Keratinocyte (primary cell): ENCODE measurements around the gene HABP4. TPM values are rescaled to one million over a fixed set of nuclear protein-coding genes. Genes with fewer than 3 reads are reported as not detected.

Source experiments
- DNase-seq: peaks from one replicate; pipeline ENCODE4 v3.0.0-alpha.2; 2011; ENCODE audit warnings: low read depth, missing footprints, low spot score
- FAIRE-seq: peaks from 2 replicates; lab custom pipeline; 2011; peaks lifted over from hg19 to GRCh38; lab: Jason Lieb, UNC
- H2AFZ ChIP-seq: 2 replicates; pipeline ENCODE4 v1.6.0; 2012; ENCODE audit warnings: low read length, control low read depth, inconsistent platforms; ENCODE audit not compliant: control insufficient read depth
- H3K27ac ChIP-seq: 2 replicates; pipeline ENCODE4 v1.5.1; 2011; ENCODE audit warnings: low read length; ENCODE audit not compliant: control insufficient read depth, insufficient read depth
- H3K27me3 ChIP-seq: 3 replicates; pipeline ENCODE4 v1.6.0; 2011; ENCODE audit warnings: low read length; ENCODE audit not compliant: control insufficient read depth, insufficient read depth; ENCODE audit errors: extremely low read depth
- H3K36me3 ChIP-seq, 2 experiments: 2 replicates in 1 of 2; 3 replicates in 1 of 2; pipeline ENCODE4 v1.5.1; 2011; ENCODE audit warnings: low read length in 2 of 2, mild to moderate bottlenecking in 1 of 2; ENCODE audit not compliant: control insufficient read depth in 2 of 2, insufficient read depth in 2 of 2; ENCODE audit errors: extremely low read depth in 1 of 2
- H3K4me1 ChIP-seq: 3 replicates; pipeline ENCODE4 v1.5.1; 2011; ENCODE audit warnings: low read length; ENCODE audit not compliant: control insufficient read depth, insufficient read depth; ENCODE audit errors: extremely low read depth
- H3K4me2 ChIP-seq: 3 replicates; pipeline ENCODE4 v1.6.0; 2011; ENCODE audit warnings: low read depth, low read length; ENCODE audit not compliant: control insufficient read depth, insufficient read depth; ENCODE audit errors: extremely low read depth
- H3K4me3 ChIP-seq, 3 experiments: fragments of 200-600 bp in 1 of 3; sonication (generic) in 1 of 3; 2 replicates in 2 of 3; 3 replicates in 1 of 3; pipeline ENCODE4 v1.5.1; 2011 to 2016; ENCODE audit warnings: low read length in 3 of 3, mild to moderate bottlenecking in 3 of 3, control low read depth in 2 of 3, inconsistent platforms in 1 of 3, low read depth in 1 of 3, mixed read lengths in 1 of 3, mixed run types in 1 of 3, moderate library complexity in 1 of 3; ENCODE audit not compliant: control insufficient read depth in 2 of 3, insufficient read depth in 2 of 3; ENCODE audit errors: extremely low read depth in 1 of 3
- H3K79me2 ChIP-seq: 2 replicates; pipeline ENCODE4 v1.6.0; 2012; ENCODE audit warnings: low read length; ENCODE audit not compliant: control insufficient read depth, insufficient read depth
- H3K9ac ChIP-seq: 3 replicates; pipeline ENCODE4 v1.6.0; 2011; ENCODE audit warnings: low read length; ENCODE audit not compliant: control insufficient read depth, insufficient read depth; ENCODE audit errors: extremely low read depth
- H3K9me1 ChIP-seq: 3 replicates; pipeline ENCODE4 v1.6.0; 2011; ENCODE audit warnings: low read length; ENCODE audit not compliant: control insufficient read depth, insufficient read depth; ENCODE audit errors: extremely low read depth
- H3K9me3 ChIP-seq: 2 replicates; pipeline ENCODE4 v1.5.1; 2012; ENCODE audit warnings: low read depth, low read length; ENCODE audit not compliant: control insufficient read depth
- H4K20me1 ChIP-seq: 3 replicates; pipeline ENCODE4 v1.6.0; 2011; ENCODE audit warnings: low read length; ENCODE audit not compliant: control insufficient read depth, insufficient read depth; ENCODE audit errors: extremely low read depth
- EZH2 ChIP-seq: IDR thresholded peaks from one replicate; pipeline ENCODE4 v1.6.1; 2012; ENCODE audit warnings: inconsistent platforms, mild to moderate bottlenecking, low read length, moderate library complexity
- dilution Hi-C: fragments of 300-500 bp; cut with MboI; formaldehyde crosslinking; loops from one replicate; pipeline ENCODE4 v1.7.0; 2020; ENCODE audit warnings: low sequenced_read_pairs; ENCODE audit not compliant: extremely low pct_ligation_motif_present
- polyA plus RNA-seq, 5 experiments: library from polyadenylated mRNA; depleted of rRNA in 3 of 5; stranded (reverse) in 3 of 5; stranded (forward) in 1 of 5; unstranded in 1 of 5; fragments of >200 nt; gene quantifications; 1 replicate in 1 of 5; 2 replicates in 3 of 5; 3 replicates in 1 of 5; pipeline versions ENCODE4 v1.2.1 to v1.2.3, GENCODE V29; 2011 to 2012; ENCODE audit warnings: missing spikeins in 2 of 5, low read depth in 1 of 5, low replicate concordance in 1 of 5
- TF ChIP-seq, protein P1 (sequence below), 3 experiments: IDR thresholded peaks in 1 of 3; conservative IDR thresholded peaks in 1 of 3; optimal IDR thresholded peaks in 1 of 3; 2 replicates in 2 of 3; 3 replicates in 1 of 3; pipeline versions ENCODE3 to v1.5.1; 2011; ENCODE audit warnings: low read length in 3 of 3, mild to moderate bottlenecking in 3 of 3, moderate library complexity in 2 of 3, control low read depth in 1 of 3, inconsistent platforms in 1 of 3; ENCODE audit not compliant: insufficient read depth in 2 of 3; ENCODE audit errors: extremely low read depth in 1 of 3

Gene HABP4
- polyA plus RNA-seq, 1 donor (not counting 4 experiments of a cell fraction or from before 2014, with no cell fraction given) = 6.8 TPM

- no peak overlapping the region for H3K27ac ChIP-seq
- no peaks in the 10 kb centered on the region for H3K4me1 ChIP-seq
- no peak for DNase-seq
- no peak for FAIRE-seq
- H3K36me3 ChIP-seq = peaks cover 0 to 8% of the 10 kb centered on the region in 2 experiments
- no peaks in the 10 kb centered on the region for H3K9me1 ChIP-seq
- no peak overlapping the region for H3K4me3 ChIP-seq
- H3K79me2 ChIP-seq = no peaks in the 10 kb centered on the region
- no peak overlapping the region for H3K9ac ChIP-seq
- no peaks in the 10 kb centered on the region for H4K20me1 ChIP-seq
- H2AFZ ChIP-seq = no peak overlapping the region
- H3K9me3 ChIP-seq = no peaks in the 10 kb centered on the region
- dilution Hi-C loops = no loop called here
- TF ChIP-seq EZH2 = no peak
- TF ChIP-seq, protein P1, sequence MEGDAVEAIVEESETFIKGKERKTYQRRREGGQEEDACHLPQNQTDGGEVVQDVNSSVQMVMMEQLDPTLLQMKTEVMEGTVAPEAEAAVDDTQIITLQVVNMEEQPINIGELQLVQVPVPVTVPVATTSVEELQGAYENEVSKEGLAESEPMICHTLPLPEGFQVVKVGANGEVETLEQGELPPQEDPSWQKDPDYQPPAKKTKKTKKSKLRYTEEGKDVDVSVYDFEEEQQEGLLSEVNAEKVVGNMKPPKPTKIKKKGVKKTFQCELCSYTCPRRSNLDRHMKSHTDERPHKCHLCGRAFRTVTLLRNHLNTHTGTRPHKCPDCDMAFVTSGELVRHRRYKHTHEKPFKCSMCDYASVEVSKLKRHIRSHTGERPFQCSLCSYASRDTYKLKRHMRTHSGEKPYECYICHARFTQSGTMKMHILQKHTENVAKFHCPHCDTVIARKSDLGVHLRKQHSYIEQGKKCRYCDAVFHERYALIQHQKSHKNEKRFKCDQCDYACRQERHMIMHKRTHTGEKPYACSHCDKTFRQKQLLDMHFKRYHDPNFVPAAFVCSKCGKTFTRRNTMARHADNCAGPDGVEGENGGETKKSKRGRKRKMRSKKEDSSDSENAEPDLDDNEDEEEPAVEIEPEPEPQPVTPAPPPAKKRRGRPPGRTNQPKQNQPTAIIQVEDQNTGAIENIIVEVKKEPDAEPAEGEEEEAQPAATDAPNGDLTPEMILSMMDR (optimal IDR thresholded peaks at IDR 0.05 in 1 of 3, IDR thresholded peaks at IDR 0.05 in 1 of 3, conservative IDR thresholded peaks at IDR 0.05 in 1 of 3; ENCODE audit: extremely low read depth in 1 of 3, insufficient read depth in 2 of 3, low read length in 3 of 3) = no peak
- H3K4me2 ChIP-seq = no peak overlapping the region
- H3K27me3 ChIP-seq = no peaks in the 10 kb centered on the region
Measured at GRCh38 chr9:96495341-96495740, 45.4 kb downstream of the HABP4 start.

DNA sequence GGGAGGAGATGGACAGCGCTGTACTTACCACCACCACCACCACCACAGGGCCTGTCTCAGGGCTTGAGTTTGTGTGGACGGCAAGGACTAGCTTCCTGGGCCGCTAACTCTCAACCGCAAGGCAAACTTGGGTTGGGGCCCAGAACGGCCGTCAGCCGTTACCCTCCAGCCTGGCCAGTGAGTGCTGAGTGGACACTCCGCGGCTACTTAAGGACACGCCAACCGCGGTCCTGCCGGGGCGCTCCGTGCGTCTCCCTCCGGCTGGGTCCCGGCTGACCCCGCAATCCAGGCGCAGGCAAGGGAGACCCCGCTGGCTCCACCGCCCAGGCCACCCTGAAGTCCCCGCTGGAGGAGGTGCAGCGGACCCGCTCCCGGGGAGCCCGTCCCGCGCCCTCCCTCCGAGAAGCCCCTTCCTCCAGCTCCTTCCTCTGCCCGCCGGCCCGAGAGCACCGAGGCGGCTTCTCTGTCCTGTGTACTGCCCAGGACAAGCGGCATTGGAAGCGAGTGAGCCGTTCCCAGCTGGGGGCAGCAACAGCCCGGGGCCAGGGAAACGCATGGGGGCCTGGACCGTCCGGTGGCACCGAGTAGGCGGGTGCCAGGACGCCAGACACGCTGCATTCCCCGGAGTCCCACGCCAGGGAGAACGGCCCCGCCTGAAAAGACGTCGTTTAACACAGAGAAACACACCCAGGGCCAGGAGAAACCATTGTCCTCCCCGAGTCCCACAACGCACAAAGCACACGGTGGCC lies 46.6 kb downstream of the HABP4 start:
- no peak overlapping the region for H2AFZ ChIP-seq
- DNase-seq = no peak
- H3K4me3 ChIP-seq = no peak overlapping the region
- peaks cover 0 to 5% of the 10 kb centered on the region in 2 experiments for H3K36me3 ChIP-seq
- no peaks in the 10 kb centered on the region for H3K9me1 ChIP-seq
- H3K27me3 ChIP-seq = no peaks in the 10 kb centered on the region
- no peak overlapping the region for H3K9ac ChIP-seq
- dilution Hi-C loops = no loop called here
- no peaks in the 10 kb centered on the region for H3K9me3 ChIP-seq
- FAIRE-seq = no peak
- H4K20me1 ChIP-seq = no peaks in the 10 kb centered on the region
- no peak overlapping the region for H3K4me2 ChIP-seq
- no peaks in the 10 kb centered on the region for H3K79me2 ChIP-seq
- TF ChIP-seq, protein P1 (optimal IDR thresholded peaks at IDR 0.05 in 1 of 3, IDR thresholded peaks at IDR 0.05 in 1 of 3, conservative IDR thresholded peaks at IDR 0.05 in 1 of 3; ENCODE audit: extremely low read depth in 1 of 3, insufficient read depth in 2 of 3, low read length in 3 of 3) = no peak
- no peak for TF ChIP-seq EZH2
- no peaks in the 10 kb centered on the region for H3K4me1 ChIP-seq
- H3K27ac ChIP-seq = no peak overlapping the region
